Dermis blood vessel endothelial cell (primary cell): ENCODE results near the gene NGFR. TPM values are rescaled to one million over a fixed set of nuclear protein-coding genes. Genes with fewer than 3 reads are reported as not detected.

Experiments
- DNase-seq: peaks from one replicate; pipeline ENCODE4 v3.0.0; 2010
- total RNA-seq: library from RNA; depleted of rRNA; stranded (reverse); fragments of >200 nt; gene quantifications from 2 replicates; pipeline ENCODE4 v1.2.3, GENCODE V29; 2014

Gene NGFR
- total RNA-seq, 1 donor from 2014 or later: not detected

GRCh38 chr17:49469831-49470810 is 25.0 kb upstream of the NGFR start:
- no peak for DNase-seq

- no peak for DNase-seq
Observed at GRCh38 chr17:49471089-49471683, 23.9 kb upstream of the NGFR start.

GRCh38 chr17:49471769-49472168 is 23.3 kb upstream of the NGFR start:
- DNase-seq: no peak

GRCh38 chr17:49472527-49472926 is 22.6 kb upstream of the NGFR start:
- no peak for DNase-seq

GRCh38 chr17:49473900-49474751 is 21.0 kb upstream of the NGFR start:
- no peak for DNase-seq

- no peak for DNase-seq
Observed at GRCh38 chr17:49477709-49478108, 17.4 kb upstream of the NGFR start.

- no peak for DNase-seq
Observed at GRCh38 chr17:49480836-49481615, 14.1 kb upstream of the NGFR start.

- no peak for DNase-seq
Observed at GRCh38 chr17:49482144-49482817, 12.8 kb upstream of the NGFR start.

GRCh38 chr17:49483599-49484509 is 11.2 kb upstream of the NGFR start:
- no peak for DNase-seq

- no peak for DNase-seq
Observed at GRCh38 chr17:49484588-49484987, 10.5 kb upstream of the NGFR start.

- DNase-seq: no peak
Observed at GRCh38 chr17:49486012-49486641, 9.0 kb upstream of the NGFR start.

- DNase-seq: no peak
Observed at GRCh38 chr17:49487183-49487582, 7.9 kb upstream of the NGFR start.

- DNase-seq: no peak
Observed at GRCh38 chr17:49488612-49489011, 6.5 kb upstream of the NGFR start.

GRCh38 chr17:49489348-49489747 is 5.7 kb upstream of the NGFR start:
- DNase-seq: no peak

GRCh38 chr17:49490276-49490675 is 4.8 kb upstream of the NGFR start:
- no peak for DNase-seq

GRCh38 chr17:49491192-49491769 is 3.8 kb upstream of the NGFR start:
- no peak for DNase-seq

- DNase-seq: no peak
Observed at GRCh38 chr17:49494399-49494985, 601 bp upstream of the NGFR start.

GRCh38 chr17:49495842-49496182 is 719 bp downstream of the NGFR start:
- DNase-seq: no peak

- peak; percentile 72 for DNase-seq
Observed at GRCh38 chr17:49496183-49496866, 1.2 kb downstream of the NGFR start.
